Panc1 (cell line): ENCODE results near the gene SDCBP2.

Experiments
- CTCF ChIP-seq: fragments of 450-650 bp; IDR thresholded peaks from 2 replicates; pipeline ENCODE4 v1.5.1; 2017; ENCODE audit warnings: mild to moderate bottlenecking
- POLR2AphosphoS5 ChIP-seq: IDR thresholded peaks from 2 replicates; pipeline ENCODE4 v1.6.1; 2012; ENCODE audit warnings: mild to moderate bottlenecking, low read depth, low read length, moderate library complexity
- REST ChIP-seq, 2 experiments: IDR thresholded peaks; 2 replicates each; pipeline ENCODE4 v1.6.1; 2011 to 2012; ENCODE audit warnings: low read depth in 2 of 2, control low read depth in 1 of 2, low read length in 1 of 2, mild to moderate bottlenecking in 1 of 2, moderate library complexity in 1 of 2; ENCODE audit not compliant: insufficient read depth in 1 of 2
- SIN3A ChIP-seq: IDR thresholded peaks from 2 replicates; pipeline ENCODE4 v1.6.1; 2012; ENCODE audit warnings: low read depth, mild to moderate bottlenecking, low read length, moderate library complexity, borderline replicate concordance; ENCODE audit not compliant: insufficient read depth
- TCF7L2 ChIP-seq: IDR thresholded peaks from 2 replicates; pipeline ENCODE4 v1.6.1; 2011; ENCODE audit warnings: mild to moderate bottlenecking, low read depth, low read length, inconsistent platforms

GRCh38 chr20:1272368-1273100 lies 56.4 kb downstream of the SDCBP2 start:
- no peak for TF ChIP-seq CTCF
- TF ChIP-seq SIN3A: no peak
- TF ChIP-seq POLR2AphosphoS5: no peak
- no peak for TF ChIP-seq REST (IDR thresholded peaks at IDR 0.05; ENCODE audit: insufficient read depth in 1 of 2, low read depth in 2 of 2, low read length in 1 of 2)
- no peak for TF ChIP-seq TCF7L2
